ENCODE measurements around the gene DOCK3. TPM values are rescaled to one million over a fixed set of nuclear protein-coding genes. Genes with fewer than 3 reads are reported as not detected.

DOCK3 gene
- total and polyA plus RNA-seq, 2 of the 4 experiments (the other 2 are of a cell fraction) = under 0.01 to 0.12 TPM

DNA sequence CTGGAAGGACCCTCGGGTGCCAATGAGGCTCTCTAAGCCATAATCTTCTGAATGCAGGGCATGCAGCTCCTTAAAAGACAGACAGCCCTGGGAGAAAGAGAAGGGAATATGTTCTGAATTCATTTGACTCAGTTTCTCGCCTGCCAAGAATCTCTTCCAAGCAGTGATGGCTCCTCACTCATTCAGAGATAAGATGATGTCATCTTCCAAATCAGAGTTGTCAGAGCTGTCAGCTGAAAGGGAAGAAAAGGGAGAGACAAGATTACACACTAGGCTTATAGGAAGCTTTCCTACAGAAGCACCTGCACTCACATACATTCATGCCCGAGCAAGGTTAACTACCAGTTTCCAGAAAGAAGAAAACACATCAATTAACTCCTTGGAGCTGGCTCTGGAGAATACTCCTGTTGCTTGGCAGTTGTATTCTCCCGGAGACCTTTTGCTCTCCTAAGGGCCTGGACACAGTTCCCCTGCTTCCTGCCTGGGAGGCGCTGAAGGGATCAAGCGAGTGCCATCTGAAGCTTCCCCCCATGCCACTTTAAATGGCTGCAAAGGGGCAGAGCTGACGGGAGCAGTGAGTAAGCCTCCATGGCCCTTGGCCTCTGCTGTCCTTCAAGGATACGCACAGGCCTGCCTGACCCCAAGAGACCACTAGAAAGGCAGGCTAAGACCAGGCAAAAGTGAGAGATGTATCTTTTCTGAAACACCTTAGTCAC is 724.0 kb downstream of the DOCK3 start:
- Histone ChIP-seq H3K18ac (ENCODE audit: low read depth, low read length) (no peak overlapping the region), H3K14ac (replicated peaks; ENCODE audit: low read depth, low read length) (no peak overlapping the region), H3K4ac (ENCODE audit: low read depth, low read length) (no peak overlapping the region), H2BK5ac (ENCODE audit: low read depth, low read length, poor library complexity, severe bottlenecking) (no peak overlapping the region), H3K4me1 (ENCODE audit: control insufficient read depth, insufficient read depth, low read length) (peaks cover 8% of the 10 kb centered on the region), H2BK120ac (ENCODE audit: low read depth, low read length) (no peak overlapping the region), H4K8ac (ENCODE audit: low read depth in 2 of 2, low read length in 2 of 2) (no peak overlapping the region), H2BK20ac (ENCODE audit: low read depth, low read length) (no peak overlapping the region), H4K20me1 (ENCODE audit: insufficient read depth, low read length) (peaks cover 29% of the 10 kb centered on the region), H3K27me3 (ENCODE audit: control insufficient read depth, insufficient read depth, low read length) (no peaks in the 10 kb centered on the region), H3K79me1 (ENCODE audit: low read depth in 1 of 2, low read length in 2 of 2) (peaks cover 19 to 36% of the 10 kb centered on the region in 2 experiments; a peak in 3 of 4 replicates), H2AK9ac (replicated peaks; ENCODE audit: low read depth, low read length, poor library complexity) (no peak overlapping the region), H3K36me3 (ENCODE audit: control insufficient read depth, insufficient read depth, low read length) (peaks cover 50% of the 10 kb centered on the region), H3K9me1 (ENCODE audit: insufficient read depth, low read length) (peaks cover 13% of the 10 kb centered on the region), H3K56ac (ENCODE audit: extremely low read depth, insufficient read depth, low read length) (no peak overlapping the region), H2AFZ (replicated peaks; ENCODE audit: low read length, poor library complexity) (no peak overlapping the region), H3K9me3 (ENCODE audit: control insufficient read depth, insufficient read depth, low read length) (no peaks in the 10 kb centered on the region), H2BK15ac (ENCODE audit: low read depth, low read length) (no peak overlapping the region), H2AK5ac (ENCODE audit: low read depth, low read length) (no peak overlapping the region), H3K9ac (ENCODE audit: low read depth, low read length) (no peak overlapping the region), H3K23ac (ENCODE audit: low read depth, low read length) (no peak overlapping the region), H4K91ac (ENCODE audit: insufficient read depth, low read depth, low read length) (no peak overlapping the region), H3K4me3 (ENCODE audit: insufficient read depth, low read depth, low read length) (no peak overlapping the region), H4K5ac (ENCODE audit: low read depth, low read length) (no peak overlapping the region), H3K27ac (ENCODE audit: insufficient read depth, low read length) (no peak overlapping the region), H3K4me2 (ENCODE audit: low read depth, low read length) (no peak overlapping the region)
- CTCF ChIA-PET = interaction anchor here (0.9 kb wide), 1 partner anchor 9 kb away, joined by 3 read pairs; no protein-coding TSS in a partner anchor
- dilution Hi-C loops (cut with HindIII; ENCODE audit: low sequenced_read_pairs, unreplicated experiment) = no loop called here
- DNase-seq = no peak
- intact Hi-C loops (cut with micrococcal nuclease) = no loop called here
- in situ Hi-C loops (cut with MboI; ENCODE audit: low sequenced_read_pairs) = loop anchor here (25.0 kb wide), 2 partner anchors 539 to 1061 kb away; partner anchors contain the start of genes PARP3, RASSF1, RRP9 and TUSC2
- ATAC-seq (ENCODE audit: low read depth) = no peak
- 100% methylated on average over 3 of the region's 8 CpGs; no CpG with 5 or more reads in 1 of the 2 experiments for WGBS, 2 experiments (ENCODE audit: extremely low coverage in 2 of 2, insufficient read length in 1 of 2)
- no TSS peak for BruUV-seq (replicated peaks)
- POLR2A ChIA-PET (ENCODE audit: unreplicated experiment) = interaction anchor here (0.5 to 0.6 kb wide), 3 partner anchors 14 to 1535 kb away, joined by 4 to 19 read pairs (median 7); partner anchors contain the start of gene MANF
- TF ChIP-seq, protein P1, sequence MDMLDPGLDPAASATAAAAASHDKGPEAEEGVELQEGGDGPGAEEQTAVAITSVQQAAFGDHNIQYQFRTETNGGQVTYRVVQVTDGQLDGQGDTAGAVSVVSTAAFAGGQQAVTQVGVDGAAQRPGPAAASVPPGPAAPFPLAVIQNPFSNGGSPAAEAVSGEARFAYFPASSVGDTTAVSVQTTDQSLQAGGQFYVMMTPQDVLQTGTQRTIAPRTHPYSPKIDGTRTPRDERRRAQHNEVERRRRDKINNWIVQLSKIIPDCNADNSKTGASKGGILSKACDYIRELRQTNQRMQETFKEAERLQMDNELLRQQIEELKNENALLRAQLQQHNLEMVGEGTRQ (IDR thresholded peaks at IDR 0.05; ENCODE audit: low read depth, low read length) = no peak
- TF ChIP-seq RCOR1 (IDR thresholded peaks at IDR 0.05; ENCODE audit: insufficient replicate concordance, low read length) (no peak), RFX5 (IDR thresholded peaks at IDR 0.05; ENCODE audit: low read depth, low read length) (no peak), CHD1 (IDR thresholded peaks at IDR 0.05; ENCODE audit: low read depth, low read length) (no peak), NFE2L2 (IDR thresholded peaks at IDR 0.05; ENCODE audit: low read depth, low read length) (no peak), MXI1 (IDR thresholded peaks at IDR 0.05; ENCODE audit: borderline replicate concordance, low read depth, low read length) (no peak), RAD21 (IDR thresholded peaks at IDR 0.05; ENCODE audit: low read length) (no peak), CEBPB (IDR thresholded peaks at IDR 0.05; ENCODE audit: low read depth, low read length) (no peak), MAFK (IDR thresholded peaks at IDR 0.05; ENCODE audit: low read depth, low read length) (no peak), SMC3 (IDR thresholded peaks at IDR 0.05; ENCODE audit: low read depth, low read length) (no peak), FOS (IDR thresholded peaks at IDR 0.05; ENCODE audit: low read depth, low read length) (no peak), MAZ (IDR thresholded peaks at IDR 0.05; ENCODE audit: borderline replicate concordance, low read depth, low read length) (no peak), POLR2A (IDR thresholded peaks at IDR 0.05; ENCODE audit: low read depth, low read length) (no peak)
- TF ChIP-seq, protein P2, sequence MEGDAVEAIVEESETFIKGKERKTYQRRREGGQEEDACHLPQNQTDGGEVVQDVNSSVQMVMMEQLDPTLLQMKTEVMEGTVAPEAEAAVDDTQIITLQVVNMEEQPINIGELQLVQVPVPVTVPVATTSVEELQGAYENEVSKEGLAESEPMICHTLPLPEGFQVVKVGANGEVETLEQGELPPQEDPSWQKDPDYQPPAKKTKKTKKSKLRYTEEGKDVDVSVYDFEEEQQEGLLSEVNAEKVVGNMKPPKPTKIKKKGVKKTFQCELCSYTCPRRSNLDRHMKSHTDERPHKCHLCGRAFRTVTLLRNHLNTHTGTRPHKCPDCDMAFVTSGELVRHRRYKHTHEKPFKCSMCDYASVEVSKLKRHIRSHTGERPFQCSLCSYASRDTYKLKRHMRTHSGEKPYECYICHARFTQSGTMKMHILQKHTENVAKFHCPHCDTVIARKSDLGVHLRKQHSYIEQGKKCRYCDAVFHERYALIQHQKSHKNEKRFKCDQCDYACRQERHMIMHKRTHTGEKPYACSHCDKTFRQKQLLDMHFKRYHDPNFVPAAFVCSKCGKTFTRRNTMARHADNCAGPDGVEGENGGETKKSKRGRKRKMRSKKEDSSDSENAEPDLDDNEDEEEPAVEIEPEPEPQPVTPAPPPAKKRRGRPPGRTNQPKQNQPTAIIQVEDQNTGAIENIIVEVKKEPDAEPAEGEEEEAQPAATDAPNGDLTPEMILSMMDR (conservative IDR thresholded peaks at IDR 0.05; ENCODE audit: low read depth, low read length) = no peak
- TF ChIP-seq, protein P3, sequence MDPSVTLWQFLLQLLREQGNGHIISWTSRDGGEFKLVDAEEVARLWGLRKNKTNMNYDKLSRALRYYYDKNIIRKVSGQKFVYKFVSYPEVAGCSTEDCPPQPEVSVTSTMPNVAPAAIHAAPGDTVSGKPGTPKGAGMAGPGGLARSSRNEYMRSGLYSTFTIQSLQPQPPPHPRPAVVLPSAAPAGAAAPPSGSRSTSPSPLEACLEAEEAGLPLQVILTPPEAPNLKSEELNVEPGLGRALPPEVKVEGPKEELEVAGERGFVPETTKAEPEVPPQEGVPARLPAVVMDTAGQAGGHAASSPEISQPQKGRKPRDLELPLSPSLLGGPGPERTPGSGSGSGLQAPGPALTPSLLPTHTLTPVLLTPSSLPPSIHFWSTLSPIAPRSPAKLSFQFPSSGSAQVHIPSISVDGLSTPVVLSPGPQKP (IDR thresholded peaks at IDR 0.05; ENCODE audit: borderline replicate concordance, low read depth, low read length) = no peak

Measured in IMR-90 (cell line).